Activated CD4-positive, alpha-beta T cell treated with anti-CD3 and anti-CD28 coated beads, Interleukin-2, amount 10 ng/mL, durations not matched to agents 24 days and 14 days (primary cell): ENCODE results near the gene APBA2. TPM values are rescaled to one million over a fixed set of nuclear protein-coding genes. Genes with fewer than 3 reads are reported as not detected.

Source experiments
- DNase-seq: peaks from one replicate; pipeline ENCODE4 v3.0.0; 2022
- H3K27ac Mint-ChIP-seq: one replicate; pipeline ENCODE4 v1.8.0; 2022; ENCODE audit warnings: mild to moderate bottlenecking, mixed read lengths
- H3K27me3 Mint-ChIP-seq: one replicate; pipeline ENCODE4 v1.8.0; 2022; ENCODE audit warnings: mixed read lengths
- H3K36me3 Mint-ChIP-seq: one replicate; pipeline ENCODE4 v1.8.0; 2022; ENCODE audit warnings: low read depth, mild to moderate bottlenecking, mixed read lengths
- H3K4me1 Mint-ChIP-seq: one replicate; pipeline ENCODE4 v1.8.0; 2021; ENCODE audit warnings: mixed read lengths
- H3K4me3 Mint-ChIP-seq: one replicate; pipeline ENCODE4 v1.8.0; 2022; ENCODE audit warnings: mild to moderate bottlenecking, moderate library complexity, mixed read lengths
- H3K9me3 Mint-ChIP-seq: one replicate; pipeline ENCODE4 v1.8.0; 2021; ENCODE audit warnings: mixed read lengths
- intact Hi-C: fragments of 100-400 bp; cut with micrococcal nuclease; formaldehyde crosslinking; loops from one replicate; pipeline ENCODE4 v1.15.1; 2023
- total RNA-seq: library from RNA; stranded (reverse); gene quantifications from 2 replicates; pipeline ENCODE4 v1.2.3, GENCODE V29; 2022

The APBA2 gene
- total RNA-seq, 1 donor from 2014 or later = 1.9 TPM

DNA sequence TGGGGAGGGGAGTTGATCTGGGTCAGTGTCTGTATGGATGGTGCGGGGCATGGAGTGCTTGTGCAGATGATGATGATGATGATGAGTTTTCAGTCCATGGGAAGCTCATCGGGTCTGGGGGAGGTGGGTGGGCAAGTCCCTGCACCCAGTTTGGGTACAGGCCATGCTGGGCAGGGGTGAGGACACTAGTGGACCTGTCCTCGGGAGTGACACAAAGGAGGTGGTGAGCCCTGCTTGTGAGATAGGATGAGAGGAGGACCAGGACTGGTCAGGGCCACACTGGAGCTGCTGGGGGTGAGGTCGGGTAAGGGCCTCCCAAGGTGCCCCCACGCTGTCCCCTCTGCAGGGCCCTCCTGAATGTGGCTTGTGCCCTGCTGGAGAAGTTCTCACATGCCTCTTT lies 177.9 kb downstream of the APBA2 start:
- no peak for DNase-seq
- Mint-ChIP-seq H3K27me3 (no peaks in the 10 kb centered on the region), H3K4me3 (no peak overlapping the region), H3K27ac (no peak overlapping the region), H3K4me1 (no peaks in the 10 kb centered on the region), H3K9me3 (no peaks in the 10 kb centered on the region), H3K36me3 (no peaks in the 10 kb centered on the region)
- intact Hi-C loops = no loop called here

DNA sequence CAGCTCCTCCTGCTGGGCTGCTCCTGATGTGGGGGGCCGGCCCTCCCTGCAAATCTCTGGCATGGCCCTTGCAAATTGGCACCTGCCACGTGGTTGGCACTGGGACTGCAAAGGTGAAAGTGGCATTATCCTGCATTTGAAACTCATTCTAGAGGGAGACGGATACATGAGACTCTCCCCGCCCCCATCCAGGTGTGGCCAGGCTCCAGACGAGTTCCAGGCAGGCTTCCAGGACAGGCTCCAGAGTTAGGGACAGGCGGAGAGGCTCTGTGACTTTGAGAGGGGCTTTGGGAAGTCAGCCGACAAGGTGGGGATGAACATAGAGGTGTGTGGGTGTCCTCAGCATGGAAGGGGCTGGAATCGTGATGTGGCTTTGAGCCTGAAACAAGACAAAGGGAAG lies 178.5 kb downstream of the APBA2 start:
- no peaks in the 10 kb centered on the region for H3K4me1 Mint-ChIP-seq
- DNase-seq = no peak

DNA sequence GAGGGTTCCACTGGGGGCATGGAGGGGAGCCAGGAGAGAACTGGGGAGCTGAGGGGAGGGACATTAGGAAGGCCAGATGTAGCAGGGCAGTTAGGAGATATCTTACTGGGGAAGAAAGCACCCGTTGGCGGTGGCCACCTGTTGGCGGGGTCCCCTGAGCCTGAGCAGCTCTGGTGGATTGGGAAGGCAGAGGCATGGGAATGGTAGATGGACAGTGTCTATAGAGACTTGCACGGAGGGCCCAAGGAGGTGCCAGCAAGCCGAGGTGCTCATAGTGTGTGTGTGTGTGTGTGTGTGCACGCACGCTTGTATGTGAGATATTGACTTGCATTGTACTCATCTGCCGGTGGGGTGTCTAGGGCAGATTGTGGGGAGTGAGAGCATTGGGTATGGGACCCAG lies 179.0 kb downstream of the APBA2 start:
- no peaks in the 10 kb centered on the region for H3K9me3 Mint-ChIP-seq
- H3K4me3 Mint-ChIP-seq = no peak overlapping the region
- H3K27ac Mint-ChIP-seq = no peak overlapping the region
- intact Hi-C loops = no loop called here
- H3K27me3 Mint-ChIP-seq = no peaks in the 10 kb centered on the region
- H3K4me1 Mint-ChIP-seq = no peaks in the 10 kb centered on the region
- DNase-seq = no peak
- H3K36me3 Mint-ChIP-seq = no peaks in the 10 kb centered on the region

More for the DNA sequence above, 178.5 kb downstream of the APBA2 start:
- no peak overlapping the region for H3K4me3 Mint-ChIP-seq
- H3K36me3 Mint-ChIP-seq = no peaks in the 10 kb centered on the region
- H3K27ac Mint-ChIP-seq = no peak overlapping the region
- H3K27me3 Mint-ChIP-seq = no peaks in the 10 kb centered on the region
- no peaks in the 10 kb centered on the region for H3K9me3 Mint-ChIP-seq
- intact Hi-C loops = no loop called here

DNA sequence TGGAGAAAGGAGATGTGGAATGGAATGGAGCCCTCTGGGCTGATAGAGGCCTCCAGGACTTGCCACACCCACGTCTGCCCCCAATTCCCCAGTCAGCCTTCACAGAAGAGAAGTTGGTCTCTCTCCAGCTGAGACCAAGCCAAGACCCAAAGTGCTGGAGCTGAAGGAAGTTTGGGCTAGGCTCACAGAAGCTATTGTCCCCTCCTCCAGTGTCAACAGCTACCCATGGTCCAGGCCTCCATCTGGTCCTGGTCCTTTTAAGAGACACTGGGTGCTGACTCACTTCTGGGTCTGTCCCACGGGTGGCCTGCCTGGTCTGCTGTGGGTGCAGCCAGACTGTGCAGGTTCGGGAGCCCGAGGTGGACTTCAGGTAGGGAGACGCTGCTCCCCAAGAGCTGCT lies 179.8 kb downstream of the APBA2 start:
- no peaks in the 10 kb centered on the region for H3K36me3 Mint-ChIP-seq
- DNase-seq = no peak
- intact Hi-C loops = no loop called here
- H3K4me3 Mint-ChIP-seq = no peak overlapping the region
- H3K27ac Mint-ChIP-seq = no peak overlapping the region
- no peaks in the 10 kb centered on the region for H3K9me3 Mint-ChIP-seq
- H3K27me3 Mint-ChIP-seq = no peaks in the 10 kb centered on the region
- H3K4me1 Mint-ChIP-seq = no peaks in the 10 kb centered on the region

DNA sequence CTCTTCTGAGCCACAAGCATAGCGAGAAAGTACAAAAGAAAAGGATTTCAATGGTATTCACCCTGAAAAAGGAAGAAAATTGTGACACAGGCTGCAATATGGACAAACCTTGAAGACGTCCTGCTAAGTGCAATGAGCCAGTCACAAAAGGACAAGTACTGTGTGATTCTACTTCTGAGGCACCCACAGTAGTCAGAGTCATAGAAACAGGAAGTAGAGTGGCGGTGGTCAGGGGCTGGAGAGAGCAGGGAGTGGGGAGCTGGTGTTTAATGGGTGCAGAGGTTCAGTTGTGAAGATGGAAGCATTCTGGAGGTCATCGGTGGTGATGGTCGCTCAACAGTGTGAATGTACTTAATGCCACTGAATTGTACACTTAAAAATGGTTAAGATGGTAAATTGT lies 180.5 kb downstream of the APBA2 start:
- Mint-ChIP-seq H3K27me3 (no peaks in the 10 kb centered on the region), H3K36me3 (no peaks in the 10 kb centered on the region), H3K9me3 (no peaks in the 10 kb centered on the region), H3K4me3 (no peak overlapping the region), H3K4me1 (no peaks in the 10 kb centered on the region), H3K27ac (no peak overlapping the region)
- intact Hi-C loops = no loop called here
- DNase-seq = no peak

DNA sequence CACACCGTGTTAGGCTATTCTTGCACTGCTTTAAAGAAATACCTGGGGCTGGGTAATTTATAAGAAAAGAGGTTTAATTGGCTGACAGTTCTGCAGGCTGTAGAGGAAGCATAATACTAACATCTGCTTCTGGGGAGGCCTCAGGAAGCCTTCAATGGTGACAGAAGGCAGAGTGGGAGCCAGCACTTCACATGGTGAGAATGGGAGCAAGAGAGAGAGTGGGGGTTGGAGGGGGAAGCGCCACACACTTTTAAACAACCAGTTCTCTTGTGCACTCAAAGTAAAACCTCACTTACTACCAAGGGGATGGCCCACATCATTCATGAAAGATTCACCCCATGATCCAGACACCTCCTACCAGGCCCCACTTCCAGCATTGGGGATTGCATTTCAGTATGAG lies 181.1 kb downstream of the APBA2 start:
- no peak overlapping the region for H3K27ac Mint-ChIP-seq
- no peaks in the 10 kb centered on the region for H3K27me3 Mint-ChIP-seq
- no peaks in the 10 kb centered on the region for H3K36me3 Mint-ChIP-seq
- H3K4me1 Mint-ChIP-seq = no peaks in the 10 kb centered on the region
- DNase-seq = no peak
- no peak overlapping the region for H3K4me3 Mint-ChIP-seq
- intact Hi-C loops = no loop called here
- H3K9me3 Mint-ChIP-seq = no peaks in the 10 kb centered on the region

DNA sequence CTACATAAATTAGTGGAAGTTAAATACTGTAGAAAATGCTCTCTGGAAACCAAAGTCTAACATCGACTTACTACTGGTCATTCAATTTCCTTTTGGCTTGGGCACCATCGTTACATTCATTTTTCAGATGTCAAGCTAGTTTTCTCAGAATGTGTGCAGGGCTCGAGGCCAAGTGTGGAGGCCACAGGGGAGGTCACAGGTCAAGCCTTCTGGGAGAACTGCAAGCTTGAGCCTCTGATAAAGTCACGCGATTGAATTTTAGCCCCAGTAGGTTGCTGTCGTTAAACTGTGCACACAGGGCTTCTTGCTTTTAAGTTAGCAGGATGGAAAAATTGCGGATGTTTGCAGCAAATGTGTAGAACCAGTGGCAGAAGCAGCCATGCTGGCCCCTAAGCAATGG lies 182.2 kb downstream of the APBA2 start:
- H3K36me3 Mint-ChIP-seq = no peaks in the 10 kb centered on the region
- DNase-seq = no peak
- no peak overlapping the region for H3K4me3 Mint-ChIP-seq
- H3K27me3 Mint-ChIP-seq = no peaks in the 10 kb centered on the region
- H3K9me3 Mint-ChIP-seq = no peaks in the 10 kb centered on the region
- no peaks in the 10 kb centered on the region for H3K4me1 Mint-ChIP-seq
- no peak overlapping the region for H3K27ac Mint-ChIP-seq
- intact Hi-C loops = no loop called here

DNA sequence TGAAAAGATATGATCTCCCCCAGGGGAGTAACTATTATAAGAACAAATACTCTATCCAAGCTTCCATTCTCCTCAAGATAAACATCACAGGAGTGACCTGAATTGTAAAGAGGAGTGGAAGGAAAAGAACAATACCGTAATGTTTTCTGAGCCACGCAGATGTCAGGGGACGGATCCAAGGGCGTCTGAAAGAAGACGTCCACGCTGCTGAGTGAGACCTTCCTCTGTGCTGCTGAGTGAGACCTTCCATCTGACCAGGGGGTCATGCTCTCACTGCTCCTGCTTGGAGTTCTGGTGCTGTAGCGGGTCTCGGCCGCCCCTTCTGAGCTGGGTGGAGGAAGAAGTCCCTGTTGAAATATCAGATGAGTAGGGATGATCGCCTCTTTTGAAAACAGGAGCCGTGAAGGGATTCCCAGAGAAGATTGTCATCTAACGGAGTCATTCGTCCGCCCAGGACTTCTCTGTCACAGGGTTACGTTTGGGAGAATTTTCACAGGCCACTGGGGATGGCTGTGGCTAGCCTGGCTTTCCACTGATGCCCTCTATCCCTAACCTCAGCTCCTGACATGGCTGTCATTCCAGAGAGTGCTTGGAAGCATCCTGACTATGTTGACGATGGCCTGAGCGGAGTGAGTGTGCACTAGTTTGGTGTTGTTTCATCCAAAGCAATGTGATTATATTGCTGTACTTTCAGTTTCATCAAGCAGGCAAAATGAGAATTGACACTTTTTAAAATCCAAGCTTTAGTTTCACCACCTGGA lies 184.9 kb downstream of the APBA2 start:
- no peaks in the 10 kb centered on the region for H3K4me1 Mint-ChIP-seq
- no peak for DNase-seq
- intact Hi-C loops = no loop called here
- no peaks in the 10 kb centered on the region for H3K36me3 Mint-ChIP-seq
- no peaks in the 10 kb centered on the region for H3K27me3 Mint-ChIP-seq
- H3K4me3 Mint-ChIP-seq = no peak overlapping the region
- no peaks in the 10 kb centered on the region for H3K9me3 Mint-ChIP-seq
- H3K27ac Mint-ChIP-seq = no peak overlapping the region

DNA sequence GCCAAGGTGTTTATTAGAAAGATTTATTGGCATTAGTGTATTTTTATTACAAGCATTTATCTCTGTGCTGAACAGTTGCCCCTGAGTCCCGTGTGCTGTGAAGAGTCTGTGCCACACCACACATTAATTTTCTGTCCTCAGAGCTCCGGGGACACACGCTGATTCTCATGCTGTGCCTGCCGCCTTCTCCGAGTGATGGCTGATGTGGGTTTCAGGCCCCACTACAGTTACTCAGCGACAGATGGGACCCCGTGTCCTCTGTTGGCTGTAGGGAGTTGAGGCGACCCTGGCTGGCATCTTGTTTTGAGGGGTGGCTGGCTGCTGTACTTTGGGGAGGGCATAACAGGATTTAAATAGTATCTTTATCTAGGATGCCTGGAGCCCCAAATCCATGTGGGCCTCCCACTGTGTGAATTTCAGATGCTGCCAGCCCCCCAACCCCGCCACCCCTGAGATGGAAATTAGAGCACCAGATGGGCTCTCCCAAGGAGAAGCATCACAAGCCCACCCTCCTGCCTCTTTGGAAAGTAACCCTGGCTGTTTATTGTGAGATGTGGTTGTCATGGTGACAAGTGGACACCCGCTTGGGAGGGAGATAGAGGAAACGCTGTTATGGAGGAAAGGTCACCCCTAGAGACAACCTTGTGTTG lies 185.6 kb downstream of the APBA2 start:
- Mint-ChIP-seq H3K9me3 (no peaks in the 10 kb centered on the region), H3K27ac (no peak overlapping the region), H3K27me3 (no peaks in the 10 kb centered on the region), H3K4me3 (no peak overlapping the region), H3K4me1 (no peaks in the 10 kb centered on the region), H3K36me3 (no peaks in the 10 kb centered on the region)
- DNase-seq = no peak
- intact Hi-C loops = no loop called here

DNA sequence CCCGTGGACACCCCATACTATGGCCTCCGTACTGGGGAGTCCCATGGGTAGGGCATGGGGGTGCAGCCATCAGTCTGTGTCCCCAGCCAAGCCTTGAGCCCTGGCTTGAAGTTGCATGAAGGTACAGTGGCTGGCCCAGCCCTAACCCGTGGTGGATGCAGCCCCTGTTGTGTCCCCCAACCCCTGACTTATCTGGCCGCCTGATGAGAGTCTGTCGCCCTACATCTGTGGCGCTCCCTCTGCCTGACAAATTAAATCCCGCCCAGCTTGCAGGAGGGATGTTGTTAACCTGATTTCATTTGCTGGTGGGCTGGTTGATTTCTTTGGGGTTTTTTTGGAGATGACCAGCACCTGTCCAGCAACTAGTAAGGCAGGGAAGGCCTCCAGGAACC lies 186.1 kb downstream of the APBA2 start:
- Mint-ChIP-seq H3K4me3 (no peak overlapping the region), H3K36me3 (no peaks in the 10 kb centered on the region), H3K4me1 (no peaks in the 10 kb centered on the region), H3K9me3 (no peaks in the 10 kb centered on the region), H3K27ac (no peak overlapping the region), H3K27me3 (no peaks in the 10 kb centered on the region)
- DNase-seq = no peak
- intact Hi-C loops = no loop called here

DNA sequence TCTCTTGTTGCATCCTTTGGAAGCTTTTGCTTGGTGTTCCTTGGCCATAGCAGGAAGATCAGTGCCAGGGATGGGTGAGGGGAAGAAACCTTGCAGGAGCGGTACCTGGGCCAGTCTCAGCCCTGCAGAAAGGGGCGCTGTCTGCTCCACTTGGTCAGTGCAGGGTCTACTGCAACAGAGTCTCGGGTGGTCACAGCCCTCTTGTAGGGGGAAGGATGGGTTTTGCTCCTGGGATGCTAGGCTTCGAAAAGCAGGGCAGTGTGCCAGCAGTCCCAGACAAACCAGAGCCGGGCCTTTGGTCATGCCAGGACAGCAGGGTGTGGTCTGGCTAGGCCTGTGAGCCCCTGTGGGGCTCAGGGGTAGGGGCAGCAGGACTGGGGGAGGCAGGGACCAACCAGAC lies 186.7 kb downstream of the APBA2 start:
- Mint-ChIP-seq H3K4me3 (no peak overlapping the region), H3K27me3 (no peaks in the 10 kb centered on the region), H3K4me1 (no peaks in the 10 kb centered on the region), H3K9me3 (no peaks in the 10 kb centered on the region), H3K36me3 (no peaks in the 10 kb centered on the region), H3K27ac (no peak overlapping the region)
- intact Hi-C loops = no loop called here
- DNase-seq = no peak

DNA sequence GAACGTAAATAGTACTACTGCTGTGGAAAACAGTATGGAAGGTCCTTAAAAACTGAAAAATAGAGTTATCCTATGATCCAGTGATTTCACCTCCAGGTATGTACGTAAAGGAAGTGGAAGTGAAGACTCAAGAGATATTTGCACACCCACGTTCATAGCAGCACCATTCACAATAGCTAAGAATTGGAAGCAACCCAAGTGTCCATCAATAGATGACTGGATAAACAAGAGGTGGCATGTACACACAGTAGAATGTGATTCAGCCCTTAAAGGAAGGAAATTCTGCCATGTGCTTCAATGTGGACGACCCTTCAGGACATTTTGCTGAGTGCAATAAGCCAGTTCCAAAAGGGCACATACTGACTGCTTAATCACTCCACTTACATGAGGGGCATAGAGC lies 188.3 kb downstream of the APBA2 start:
- H3K27ac Mint-ChIP-seq = no peak overlapping the region
- H3K27me3 Mint-ChIP-seq = no peaks in the 10 kb centered on the region
- H3K9me3 Mint-ChIP-seq = no peaks in the 10 kb centered on the region
- intact Hi-C loops = no loop called here
- no peaks in the 10 kb centered on the region for H3K4me1 Mint-ChIP-seq
- H3K4me3 Mint-ChIP-seq = no peak overlapping the region
- no peak for DNase-seq
- H3K36me3 Mint-ChIP-seq = no peaks in the 10 kb centered on the region

DNA sequence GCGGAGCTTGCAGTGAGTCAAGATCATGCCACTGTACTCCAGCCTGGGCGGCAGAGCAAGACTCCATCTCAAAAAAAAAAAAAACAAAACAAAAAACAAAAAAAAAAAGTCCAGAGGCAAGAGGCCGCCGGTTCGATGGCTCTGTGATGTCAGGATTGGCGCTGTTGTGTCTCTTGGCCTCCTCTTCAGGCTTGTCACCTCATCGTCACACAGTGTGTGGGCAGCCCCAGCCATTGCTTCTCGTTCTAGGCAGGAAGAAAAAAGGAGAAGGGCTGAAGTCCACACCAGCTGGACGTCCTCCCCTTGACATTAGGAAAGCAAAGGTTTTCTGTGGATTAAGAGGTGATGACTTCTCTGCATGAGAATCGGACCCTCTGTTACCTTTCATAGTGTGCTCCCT lies 192.8 kb downstream of the APBA2 start:
- H3K9me3 Mint-ChIP-seq = no peaks in the 10 kb centered on the region
- intact Hi-C loops = no loop called here
- H3K27me3 Mint-ChIP-seq = no peaks in the 10 kb centered on the region
- no peaks in the 10 kb centered on the region for H3K36me3 Mint-ChIP-seq
- H3K4me1 Mint-ChIP-seq = no peaks in the 10 kb centered on the region
- no peak overlapping the region for H3K27ac Mint-ChIP-seq
- H3K4me3 Mint-ChIP-seq = no peak overlapping the region
- no peak for DNase-seq

DNA sequence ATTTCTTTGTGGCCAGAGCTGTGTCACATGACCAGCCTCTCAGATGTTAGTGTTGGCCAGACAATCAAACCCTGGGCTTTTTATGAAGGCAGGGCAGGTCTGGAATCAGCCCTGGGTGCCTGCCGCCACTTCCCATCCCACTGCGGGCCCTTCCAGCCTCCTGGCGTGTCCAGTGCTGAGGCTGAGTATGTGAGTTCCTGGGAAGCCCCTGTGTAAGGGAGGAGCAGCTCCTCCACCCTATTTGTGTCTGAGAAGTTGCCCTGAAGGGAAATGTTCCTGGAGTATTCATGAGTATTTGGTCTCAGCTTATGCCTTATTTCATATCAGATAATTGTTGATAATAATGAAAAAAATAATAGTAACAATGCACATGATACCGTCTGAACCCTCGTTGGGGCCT lies 193.7 kb downstream of the APBA2 start:
- Mint-ChIP-seq H3K4me3 (no peak overlapping the region), H3K36me3 (no peaks in the 10 kb centered on the region), H3K27me3 (no peaks in the 10 kb centered on the region), H3K27ac (no peak overlapping the region), H3K4me1 (no peaks in the 10 kb centered on the region), H3K9me3 (no peaks in the 10 kb centered on the region)
- intact Hi-C loops = no loop called here
- no peak for DNase-seq

DNA sequence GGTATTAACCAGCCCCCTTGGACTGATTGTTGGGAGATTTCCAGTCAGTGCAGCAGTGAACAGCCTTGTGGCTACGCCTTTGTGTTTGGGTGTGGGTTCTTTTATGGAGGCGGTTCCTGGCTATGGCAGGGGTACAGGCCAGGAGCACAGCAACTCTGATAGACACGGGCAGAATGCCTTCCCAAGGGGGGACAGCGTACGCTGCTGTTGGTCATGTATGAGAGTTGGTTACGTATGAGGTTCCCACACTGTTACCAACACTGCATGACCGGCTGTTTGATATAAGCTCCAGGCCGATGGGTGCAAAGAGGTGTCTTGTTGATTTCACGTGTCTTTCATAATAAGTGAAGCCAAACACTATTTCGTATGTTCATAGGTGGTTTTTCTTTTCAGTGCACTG lies 196.0 kb downstream of the APBA2 start:
- DNase-seq = no peak
- Mint-ChIP-seq H3K36me3 (no peaks in the 10 kb centered on the region), H3K4me1 (no peaks in the 10 kb centered on the region), H3K4me3 (no peak overlapping the region), H3K27me3 (peaks cover 1% of the 10 kb centered on the region), H3K27ac (no peak overlapping the region), H3K9me3 (no peaks in the 10 kb centered on the region)
- intact Hi-C loops = no loop called here
